ENCODE measurements around the gene ITCH. TPM values are rescaled to one million over a fixed set of nuclear protein-coding genes. Genes with fewer than 3 reads are reported as not detected.
"Not testable (repeated sequence)": the region's sequence is repeated elsewhere in the genome, so short reads cannot be mapped to it uniquely, and the experiment has no call there.

ITCH gene
- total and polyA plus RNA-seq, 9 donors = 18.1 to 46.4 (median 26.8) TPM

- Histone ChIP-seq H3K4me1 (ENCODE audit: control insufficient read depth, insufficient read depth, low read length) (no peaks in the 10 kb centered on the region), H3K36me3 (ENCODE audit: control insufficient read depth, insufficient read depth, low read length) (peaks cover 28% of the 10 kb centered on the region)
- WGBS (ENCODE audit: insufficient coverage) = 100% methylated on average over 3 of the region's 3 CpGs
Measured at GRCh38 chr20:34389954-34390555, 27.0 kb downstream of the ITCH start.

GRCh38 chr20:34396408-34396807, 33.3 kb downstream of the ITCH start:
- Histone ChIP-seq H3K27me3 (ENCODE audit: control insufficient read depth, insufficient read depth, low read length) (no peaks in the 10 kb centered on the region), H3K4me3 (ENCODE audit: low read length) (no peak overlapping the region), H3K9me3 (replicated peaks; ENCODE audit: control insufficient read depth, low read depth, low read length) (no peaks in the 10 kb centered on the region), H3K27ac (ENCODE audit: low read length) (no peak overlapping the region), H3K4me1 (ENCODE audit: control insufficient read depth, insufficient read depth, low read length) (no peaks in the 10 kb centered on the region), H3K36me3 (ENCODE audit: control insufficient read depth, insufficient read depth, low read length) (peaks cover 37% of the 10 kb centered on the region)
- DNase-seq = no peak
- no CpG with 5 or more reads among the region's 5 CpGs for WGBS (ENCODE audit: insufficient coverage)

More at GRCh38 chr20:34389954-34390555, 27.0 kb downstream of the ITCH start:
- H3K9me3 ChIP-seq (replicated peaks; ENCODE audit: control insufficient read depth, low read depth, low read length) = no peaks in the 10 kb centered on the region
- H3K4me3 ChIP-seq (ENCODE audit: low read length) = no peak overlapping the region
- H3K27ac ChIP-seq (ENCODE audit: low read length) = no peak overlapping the region
- no peak for DNase-seq
- no peaks in the 10 kb centered on the region for H3K27me3 ChIP-seq (ENCODE audit: control insufficient read depth, insufficient read depth, low read length)

- peaks cover 37% of the 10 kb centered on the region for H3K36me3 ChIP-seq (ENCODE audit: control insufficient read depth, insufficient read depth, low read length)
Measured at GRCh38 chr20:34397096-34397495, 34.0 kb downstream of the ITCH start.

GRCh38 chr20:34400776-34401175, 37.7 kb downstream of the ITCH start:
- not testable (repeated sequence) for H3K4me3 ChIP-seq (ENCODE audit: low read length); H3K4me1 ChIP-seq (ENCODE audit: control insufficient read depth, insufficient read depth, low read length); H3K27ac ChIP-seq (ENCODE audit: low read length); H3K27me3 ChIP-seq (ENCODE audit: control insufficient read depth, insufficient read depth, low read length); H3K9me3 ChIP-seq (replicated peaks; ENCODE audit: control insufficient read depth, low read depth, low read length); DNase-seq
- H3K36me3 ChIP-seq (ENCODE audit: control insufficient read depth, insufficient read depth, low read length) = peaks cover 12% of the 10 kb centered on the region
- WGBS (ENCODE audit: insufficient coverage) = 67% methylated on average over 3 of the region's 6 CpGs

More at GRCh38 chr20:34397096-34397495, 34.0 kb downstream of the ITCH start:
- Histone ChIP-seq H3K4me3 (ENCODE audit: low read length) (no peak overlapping the region), H3K27me3 (ENCODE audit: control insufficient read depth, insufficient read depth, low read length) (no peaks in the 10 kb centered on the region), H3K4me1 (ENCODE audit: control insufficient read depth, insufficient read depth, low read length) (no peaks in the 10 kb centered on the region), H3K27ac (ENCODE audit: low read length) (no peak overlapping the region), H3K9me3 (replicated peaks; ENCODE audit: control insufficient read depth, low read depth, low read length) (no peaks in the 10 kb centered on the region)
- DNase-seq = no peak
- WGBS (ENCODE audit: insufficient coverage) = 97% methylated on average over 5 of the region's 9 CpGs

- Histone ChIP-seq H3K27ac (ENCODE audit: low read length) (no peak overlapping the region), H3K9me3 (replicated peaks; ENCODE audit: control insufficient read depth, low read depth, low read length) (no peaks in the 10 kb centered on the region), H3K4me1 (ENCODE audit: control insufficient read depth, insufficient read depth, low read length) (no peaks in the 10 kb centered on the region), H3K36me3 (ENCODE audit: control insufficient read depth, insufficient read depth, low read length) (peaks cover 6% of the 10 kb centered on the region), H3K27me3 (ENCODE audit: control insufficient read depth, insufficient read depth, low read length) (no peaks in the 10 kb centered on the region), H3K4me3 (ENCODE audit: low read length) (no peak overlapping the region)
- no peak for DNase-seq
- 91% methylated on average over 4 of the region's 8 CpGs for WGBS (ENCODE audit: insufficient coverage)
Measured at GRCh38 chr20:34401741-34402455, 38.8 kb downstream of the ITCH start.

- Histone ChIP-seq H3K9me3 (replicated peaks; ENCODE audit: control insufficient read depth, low read depth, low read length) (no peaks in the 10 kb centered on the region), H3K4me3 (ENCODE audit: low read length) (no peak overlapping the region), H3K27ac (ENCODE audit: low read length) (no peak overlapping the region), H3K4me1 (ENCODE audit: control insufficient read depth, insufficient read depth, low read length) (no peaks in the 10 kb centered on the region), H3K27me3 (ENCODE audit: control insufficient read depth, insufficient read depth, low read length) (no peaks in the 10 kb centered on the region), H3K36me3 (ENCODE audit: control insufficient read depth, insufficient read depth, low read length) (peaks cover 6% of the 10 kb centered on the region)
- WGBS (ENCODE audit: insufficient coverage) = no CpG with 5 or more reads among the region's 1 CpG
- no peak for DNase-seq
Measured at GRCh38 chr20:34402461-34402860, 39.4 kb downstream of the ITCH start.

- Histone ChIP-seq H3K4me3 (ENCODE audit: low read length) (no peak overlapping the region), H3K27ac (ENCODE audit: low read length) (no peak overlapping the region), H3K36me3 (ENCODE audit: control insufficient read depth, insufficient read depth, low read length) (peaks cover 10% of the 10 kb centered on the region), H3K27me3 (ENCODE audit: control insufficient read depth, insufficient read depth, low read length) (no peaks in the 10 kb centered on the region), H3K4me1 (ENCODE audit: control insufficient read depth, insufficient read depth, low read length) (no peaks in the 10 kb centered on the region), H3K9me3 (replicated peaks; ENCODE audit: control insufficient read depth, low read depth, low read length) (no peaks in the 10 kb centered on the region)
- no peak for DNase-seq
- 100% methylated on average over 1 of the region's 4 CpGs for WGBS (ENCODE audit: insufficient coverage)
Measured at GRCh38 chr20:34403063-34403827, 40.2 kb downstream of the ITCH start.

GRCh38 chr20:34403908-34404307, 40.8 kb downstream of the ITCH start:
- no peak overlapping the region for H3K4me3 ChIP-seq (ENCODE audit: low read length)
- no peaks in the 10 kb centered on the region for H3K9me3 ChIP-seq (replicated peaks; ENCODE audit: control insufficient read depth, low read depth, low read length)
- H3K36me3 ChIP-seq (ENCODE audit: control insufficient read depth, insufficient read depth, low read length) = peaks cover 10% of the 10 kb centered on the region
- no peaks in the 10 kb centered on the region for H3K4me1 ChIP-seq (ENCODE audit: control insufficient read depth, insufficient read depth, low read length)
- H3K27ac ChIP-seq (ENCODE audit: low read length) = no peak overlapping the region
- no peak for DNase-seq
- no CpG with 5 or more reads among the region's 1 CpG for WGBS (ENCODE audit: insufficient coverage)
- no peaks in the 10 kb centered on the region for H3K27me3 ChIP-seq (ENCODE audit: control insufficient read depth, insufficient read depth, low read length)

GRCh38 chr20:34404803-34405202, 41.7 kb downstream of the ITCH start:
- WGBS (ENCODE audit: insufficient coverage) = no CpG with 5 or more reads among the region's 1 CpG

GRCh38 chr20:34405247-34405651, 42.2 kb downstream of the ITCH start:
- WGBS (ENCODE audit: insufficient coverage) = 93% methylated on average over 6 of the region's 10 CpGs
- DNase-seq; H3K9me3 ChIP-seq (replicated peaks; ENCODE audit: control insufficient read depth, low read depth, low read length); H3K4me3 ChIP-seq (ENCODE audit: low read length); H3K27me3 ChIP-seq (ENCODE audit: control insufficient read depth, insufficient read depth, low read length); H3K4me1 ChIP-seq (ENCODE audit: control insufficient read depth, insufficient read depth, low read length); H3K27ac ChIP-seq (ENCODE audit: low read length): not testable (repeated sequence)
- H3K36me3 ChIP-seq (ENCODE audit: control insufficient read depth, insufficient read depth, low read length) = peaks cover 15% of the 10 kb centered on the region

More at GRCh38 chr20:34404803-34405202, 41.7 kb downstream of the ITCH start:
- Histone ChIP-seq H3K27ac (ENCODE audit: low read length) (no peak overlapping the region), H3K4me1 (ENCODE audit: control insufficient read depth, insufficient read depth, low read length) (no peaks in the 10 kb centered on the region), H3K4me3 (ENCODE audit: low read length) (no peak overlapping the region), H3K36me3 (ENCODE audit: control insufficient read depth, insufficient read depth, low read length) (peaks cover 14% of the 10 kb centered on the region), H3K27me3 (ENCODE audit: control insufficient read depth, insufficient read depth, low read length) (no peaks in the 10 kb centered on the region), H3K9me3 (replicated peaks; ENCODE audit: control insufficient read depth, low read depth, low read length) (no peaks in the 10 kb centered on the region)
- no peak for DNase-seq
